GM19043 (cell line): ENCODE measurements around the gene KCNN3.

ENCODE experiments used
- ATAC-seq: cut with Tn5 transposase; IDR thresholded peaks from one replicate; pipeline ENCODE4 v1.9.1; 2021; ENCODE audit warnings: low read depth; ENCODE audit not compliant: unreplicated experiment

The KCNN3 gene

GRCh38 chr1:154716614-154717527 is 153.2 kb downstream of the KCNN3 start:
- no peak for ATAC-seq

- no peak for ATAC-seq
Measured at GRCh38 chr1:154716011-154716410, 154.1 kb downstream of the KCNN3 start.

GRCh38 chr1:154715385-154715784 is 154.7 kb downstream of the KCNN3 start:
- no peak for ATAC-seq

- no peak for ATAC-seq
Measured at GRCh38 chr1:154714638-154715037, 155.4 kb downstream of the KCNN3 start.

GRCh38 chr1:154714052-154714623 is 155.9 kb downstream of the KCNN3 start:
- ATAC-seq, result no peak

- no peak for ATAC-seq
Measured at GRCh38 chr1:154713005-154713404, 157.1 kb downstream of the KCNN3 start.

GRCh38 chr1:154712166-154712810 is 157.8 kb downstream of the KCNN3 start:
- ATAC-seq, result no peak

GRCh38 chr1:154711416-154711815 is 158.7 kb downstream of the KCNN3 start:
- ATAC-seq, result no peak

- no peak for ATAC-seq
Measured at GRCh38 chr1:154710106-154710505, 160.0 kb downstream of the KCNN3 start.

- no peak for ATAC-seq
Measured at GRCh38 chr1:154707901-154708463, 162.1 kb downstream of the KCNN3 start.

GRCh38 chr1:154706851-154707250 is 163.2 kb downstream of the KCNN3 start:
- no peak for ATAC-seq

- ATAC-seq, result no peak
Measured at GRCh38 chr1:154705544-154705943, 164.5 kb downstream of the KCNN3 start.

- no peak for ATAC-seq
Measured at GRCh38 chr1:154703170-154703569, 166.9 kb downstream of the KCNN3 start.

GRCh38 chr1:154698320-154699096 is 171.6 kb downstream of the KCNN3 start:
- ATAC-seq, result no peak

GRCh38 chr1:154697710-154698109 is 172.4 kb downstream of the KCNN3 start:
- no peak for ATAC-seq

GRCh38 chr1:154696456-154696855 is 173.6 kb downstream of the KCNN3 start:
- no peak for ATAC-seq

- ATAC-seq, result no peak
Measured at GRCh38 chr1:154695985-154696384, 174.1 kb downstream of the KCNN3 start.

- ATAC-seq, result no peak
Measured at GRCh38 chr1:154694995-154695394, 175.1 kb downstream of the KCNN3 start.

GRCh38 chr1:154689083-154689482 is 181.0 kb downstream of the KCNN3 start:
- ATAC-seq, result no peak

- ATAC-seq, result no peak
Measured at GRCh38 chr1:154686507-154686906, 183.6 kb downstream of the KCNN3 start.
